Gastroesophageal sphincter (tissue), 4 donors: ENCODE results near the gene CTSZ. TPM values are rescaled to one million over a fixed set of nuclear protein-coding genes. Genes with fewer than 3 reads are reported as not detected.
"Not testable (repeated sequence)": the region's sequence is repeated elsewhere in the genome, so short reads cannot be mapped to it uniquely, and the experiment has no call there.

Experiments used
- ATAC-seq: fragments of 150-250 bp; one replicate; pipeline ENCODE4 v1.9.1; 2016; ENCODE audit warnings: mild to moderate bottlenecking, moderate library complexity
- H3K27ac ChIP-seq, 4 donors: fragments of 200-600 bp; sonication (generic) in 3 of 4; 1 replicate in 3 of 4; 2 replicates in 1 of 4; pipeline ENCODE4 v1.5.1; 2016 to 2019
- H3K27me3 ChIP-seq: fragments of 200-600 bp; sonication (generic); one replicate; pipeline ENCODE4 v1.5.1; 2019
- H3K36me3 ChIP-seq, 2 donors: fragments of 200-600 bp; sonication (generic); one replicate each; pipeline ENCODE4 v1.5.1; 2019; ENCODE audit warnings: control low read depth in 1 of 2
- H3K4me1 ChIP-seq, 3 donors: fragments of 200-600 bp; sonication (generic); 1 replicate in 2 of 3; 2 replicates in 1 of 3; pipeline ENCODE4 v1.5.1; 2016 to 2019; ENCODE audit warnings: control low read depth in 2 of 3
- H3K4me3 ChIP-seq, 2 donors: fragments of 200-600 bp; sonication (generic); one replicate each; pipeline ENCODE4 v1.5.1; 2019; ENCODE audit warnings: mild to moderate bottlenecking in 1 of 2, moderate library complexity in 1 of 2
- H3K9me3 ChIP-seq, 3 donors: fragments of 200-600 bp; sonication (generic); one replicate each; pipeline ENCODE4 v1.5.1; 2017 to 2019; ENCODE audit warnings: control low read depth in 2 of 3
- EP300 ChIP-seq: sonication (generic); formaldehyde crosslinking; IDR thresholded peaks from one replicate; pipeline ENCODE4 v1.6.1; 2017; ENCODE audit warnings: antibody characterized with exemption, mild to moderate bottlenecking
- POLR2A ChIP-seq, 2 donors: fragments of 450-650 bp; IDR thresholded peaks; one replicate each; pipeline ENCODE4 v1.6.1; 2017; ENCODE audit warnings: antibody characterized with exemption in 2 of 2, mild to moderate bottlenecking in 2 of 2, moderate library complexity in 1 of 2
- POLR2AphosphoS5 ChIP-seq: sonication (generic); formaldehyde crosslinking; IDR thresholded peaks from one replicate; pipeline ENCODE4 v1.6.1; 2017; ENCODE audit warnings: antibody characterized with exemption
- WGBS, 2 donors: methylation state at CpG; one replicate each; pipeline ENCODE4 v1.1.5; 2018; ENCODE audit warnings: low coverage in 1 of 2; 5-methylcytosine and 5-hydroxymethylcytosine counted together
- total RNA-seq, 4 donors: library from RNA; depleted of rRNA; stranded (reverse); fragments of >200 nt; gene quantifications; one replicate each; pipeline ENCODE4 v1.1.0, GENCODE V29; 2016
- TF ChIP-seq, protein P1 (sequence below), 4 experiments: fragments of 200-600 bp in 2 of 4; fragments of 450-650 bp in 2 of 4; sonication (generic) in 1 of 4; IDR thresholded peaks; one replicate each; pipeline ENCODE4 v1.5.1; 2017 to 2019; ENCODE audit warnings: antibody characterized with exemption in 4 of 4, mild to moderate bottlenecking in 2 of 4, moderate library complexity in 2 of 4

The CTSZ gene
- total RNA-seq, 4 donors from 2014 or later: 167 to 222 (median 176) TPM

GRCh38 chr20:58970146-58970545, 36.9 kb downstream of the CTSZ start:
- H3K36me3 ChIP-seq: no peaks in the 10 kb centered on the region
- WGBS, 2 donors: 80 to 86% methylated on average over 1 of the region's 1 CpG

DNA sequence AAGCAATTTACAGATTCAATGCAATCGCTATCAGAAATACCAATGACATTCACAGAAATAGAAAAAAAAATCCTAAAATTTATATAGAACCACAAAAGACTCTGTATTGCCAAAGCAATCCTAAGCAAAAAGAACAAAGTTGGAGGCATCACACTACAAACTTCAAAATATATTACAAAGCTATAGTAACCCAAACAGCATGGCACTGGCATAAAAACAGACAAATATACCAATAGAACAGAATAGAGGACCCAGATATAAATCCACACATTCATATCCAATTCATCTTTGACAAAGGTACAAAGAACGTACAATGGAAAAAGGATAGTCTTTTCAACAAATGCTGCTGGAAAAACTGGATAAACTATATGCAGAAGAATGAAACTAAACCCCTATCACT, 37.6 kb downstream of the CTSZ start:
- ATAC-seq: no peak
- Histone ChIP-seq H3K4me1 (no peaks in the 10 kb centered on the region), H3K9me3 (peaks cover 0 to 8% (median 0%) of the 10 kb centered on the region in 3 donors), H3K27ac (no peak overlapping the region), H3K36me3 (no peaks in the 10 kb centered on the region), H3K4me3 (no peak overlapping the region), H3K27me3 (no peaks in the 10 kb centered on the region)
- TF ChIP-seq POLR2AphosphoS5 (no peak), EP300 (no peak)
- 67 to 100% methylated on average over 1 to 2 of the region's 2 CpGs for WGBS, 2 donors

More at GRCh38 chr20:58970146-58970545, 36.9 kb downstream of the CTSZ start:
- H3K4me1 ChIP-seq: no peaks in the 10 kb centered on the region
- H3K27ac ChIP-seq: no peak overlapping the region
- ATAC-seq: no peak
- TF ChIP-seq, protein P1, sequence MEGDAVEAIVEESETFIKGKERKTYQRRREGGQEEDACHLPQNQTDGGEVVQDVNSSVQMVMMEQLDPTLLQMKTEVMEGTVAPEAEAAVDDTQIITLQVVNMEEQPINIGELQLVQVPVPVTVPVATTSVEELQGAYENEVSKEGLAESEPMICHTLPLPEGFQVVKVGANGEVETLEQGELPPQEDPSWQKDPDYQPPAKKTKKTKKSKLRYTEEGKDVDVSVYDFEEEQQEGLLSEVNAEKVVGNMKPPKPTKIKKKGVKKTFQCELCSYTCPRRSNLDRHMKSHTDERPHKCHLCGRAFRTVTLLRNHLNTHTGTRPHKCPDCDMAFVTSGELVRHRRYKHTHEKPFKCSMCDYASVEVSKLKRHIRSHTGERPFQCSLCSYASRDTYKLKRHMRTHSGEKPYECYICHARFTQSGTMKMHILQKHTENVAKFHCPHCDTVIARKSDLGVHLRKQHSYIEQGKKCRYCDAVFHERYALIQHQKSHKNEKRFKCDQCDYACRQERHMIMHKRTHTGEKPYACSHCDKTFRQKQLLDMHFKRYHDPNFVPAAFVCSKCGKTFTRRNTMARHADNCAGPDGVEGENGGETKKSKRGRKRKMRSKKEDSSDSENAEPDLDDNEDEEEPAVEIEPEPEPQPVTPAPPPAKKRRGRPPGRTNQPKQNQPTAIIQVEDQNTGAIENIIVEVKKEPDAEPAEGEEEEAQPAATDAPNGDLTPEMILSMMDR (IDR thresholded peaks at IDR 0.05): no peak
- no peak for TF ChIP-seq POLR2AphosphoS5
- TF ChIP-seq POLR2A (IDR thresholded peaks at IDR 0.05): no peak
- no peak for TF ChIP-seq EP300
- peaks cover 0 to 15% (median 0%) of the 10 kb centered on the region in 3 donors for H3K9me3 ChIP-seq
- no peak overlapping the region for H3K4me3 ChIP-seq
- H3K27me3 ChIP-seq: no peaks in the 10 kb centered on the region

GRCh38 chr20:58967652-58968429, 39.2 kb downstream of the CTSZ start:
- no peak for ATAC-seq
- H3K4me3 ChIP-seq: no peak overlapping the region
- TF ChIP-seq, protein P1 (IDR thresholded peaks at IDR 0.05): no peak
- no peak for TF ChIP-seq POLR2AphosphoS5
- no peak for TF ChIP-seq POLR2A (IDR thresholded peaks at IDR 0.05)
- no peak for TF ChIP-seq EP300
- H3K27ac ChIP-seq: no peak overlapping the region
- H3K27me3 ChIP-seq: no peaks in the 10 kb centered on the region
- H3K4me1 ChIP-seq: no peaks in the 10 kb centered on the region
- H3K36me3 ChIP-seq: no peaks in the 10 kb centered on the region
- WGBS, 2 donors: 85% methylated on average over 2 of the region's 10 CpGs; no CpG with 5 or more reads in 1 of the 2 donors
- peaks cover 0 to 6% (median 0%) of the 10 kb centered on the region in 3 donors for H3K9me3 ChIP-seq

- Histone ChIP-seq H3K27me3 (no peaks in the 10 kb centered on the region), H3K27ac (no peak overlapping the region), H3K4me1 (no peaks in the 10 kb centered on the region), H3K9me3 (peaks cover 0 to 6% (median 0%) of the 10 kb centered on the region in 3 donors), H3K4me3 (no peak overlapping the region), H3K36me3 (no peaks in the 10 kb centered on the region)
- ATAC-seq: no peak
- TF ChIP-seq, protein P1 (IDR thresholded peaks at IDR 0.05): no peak
- TF ChIP-seq POLR2AphosphoS5: no peak
- no peak for TF ChIP-seq POLR2A (IDR thresholded peaks at IDR 0.05)
- no peak for TF ChIP-seq EP300
- 65 to 80% methylated on average over 2 to 5 of the region's 14 CpGs for WGBS, 2 donors
Observed at GRCh38 chr20:58965270-58966064, 41.6 kb downstream of the CTSZ start.

DNA sequence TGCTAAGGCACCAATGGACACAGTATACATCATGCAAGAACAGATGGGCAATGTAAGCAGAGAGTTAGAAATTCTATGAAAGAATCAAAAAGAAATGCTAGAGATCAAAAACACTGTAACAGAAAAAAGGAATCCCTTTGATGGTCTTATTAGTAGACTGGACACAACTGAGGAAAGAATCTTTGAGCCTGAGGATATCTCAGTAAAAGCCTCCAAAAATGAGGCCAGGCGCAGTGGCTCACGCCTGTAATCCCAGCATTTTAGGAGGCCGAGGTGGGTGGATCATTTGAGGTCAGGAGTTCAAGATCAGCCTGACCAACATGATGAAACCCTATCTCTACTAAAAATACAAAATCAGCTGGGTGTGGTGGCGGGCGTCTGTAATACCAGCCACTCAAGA, 43.1 kb downstream of the CTSZ start:
- H3K9me3 ChIP-seq, H3K27ac ChIP-seq: not testable (repeated sequence)
- 72 to 86% methylated on average over 2 to 5 of the region's 5 CpGs for WGBS, 2 donors

More for the DNA sequence above, 43.1 kb downstream of the CTSZ start:
- H3K27me3 ChIP-seq, ATAC-seq, H3K4me1 ChIP-seq, H3K4me3 ChIP-seq, H3K36me3 ChIP-seq: not testable (repeated sequence)
